Measurements from ENCODE around the gene STK31.
"Not testable (repeated sequence)": the region's sequence is repeated elsewhere in the genome, so short reads cannot be mapped to it uniquely, and the experiment has no call there.

Gene STK31

GRCh38 chr7:23832733-23833132 lies 122.7 kb downstream of the STK31 start:
- not testable (repeated sequence) for H3K4me1 ChIP-seq (ENCODE audit: control insufficient read depth, insufficient read depth, low read depth, low read length); H2AK5ac ChIP-seq (ENCODE audit: low read length, severe bottlenecking); H3K36me3 ChIP-seq (ENCODE audit: control insufficient read depth in 1 of 2, insufficient read depth in 2 of 2, low read depth in 1 of 2, low read length in 2 of 2); H2BK12ac ChIP-seq (ENCODE audit: low read length in 2 of 2); H3K18ac ChIP-seq (ENCODE audit: low read depth in 1 of 2, low read length in 2 of 2); H3K4me2 ChIP-seq (ENCODE audit: low read length, poor library complexity, severe bottlenecking); H2BK120ac ChIP-seq (ENCODE audit: low read depth, low read length); H4K8ac ChIP-seq (ENCODE audit: low read length); H3K4ac ChIP-seq (ENCODE audit: low read depth in 1 of 2, low read length in 2 of 2); H3K23ac ChIP-seq (ENCODE audit: low read length in 2 of 2); H3K79me1 ChIP-seq (replicated peaks; ENCODE audit: low read length, poor library complexity, severe bottlenecking); H3K9ac ChIP-seq (ENCODE audit: low read length); H3K4me3 ChIP-seq (ENCODE audit: insufficient read depth in 1 of 2, low read depth in 1 of 2, low read length in 2 of 2); H4K91ac ChIP-seq (ENCODE audit: low read length); H3K27me3 ChIP-seq (ENCODE audit: control insufficient read depth in 1 of 2, insufficient read depth in 1 of 2, low read length in 2 of 2); H2BK15ac ChIP-seq (ENCODE audit: low read depth, poor library complexity, severe bottlenecking); H2AFZ ChIP-seq (ENCODE audit: low read depth, low read length); H2BK5ac ChIP-seq (ENCODE audit: low read depth, low read length, poor library complexity, severe bottlenecking); H3K27ac ChIP-seq (ENCODE audit: low read length, poor library complexity, severe bottlenecking); H3K14ac ChIP-seq (ENCODE audit: low read length in 2 of 2); DNase-seq
- peaks cover 41% of the 10 kb centered on the region for H3K9me3 ChIP-seq (ENCODE audit: control insufficient read depth, low read length)
- 54% methylated on average over 4 of the region's 4 CpGs for WGBS

- H3K9ac ChIP-seq (ENCODE audit: low read length): no peak overlapping the region
- H3K36me3 ChIP-seq (ENCODE audit: control insufficient read depth in 1 of 2, insufficient read depth in 2 of 2, low read depth in 1 of 2, low read length in 2 of 2): no peaks in the 10 kb centered on the region
- no peaks in the 10 kb centered on the region for H3K4me1 ChIP-seq (ENCODE audit: control insufficient read depth, insufficient read depth, low read depth, low read length)
- H3K9me3 ChIP-seq (ENCODE audit: control insufficient read depth, low read length): peaks cover 43% of the 10 kb centered on the region
- H3K23ac ChIP-seq (ENCODE audit: low read length in 2 of 2): no peak overlapping the region
- H2AFZ ChIP-seq (ENCODE audit: low read depth, low read length): no peak overlapping the region
- no peak overlapping the region for H3K4ac ChIP-seq (ENCODE audit: low read depth in 1 of 2, low read length in 2 of 2)
- H3K79me1 ChIP-seq (replicated peaks; ENCODE audit: low read length, poor library complexity, severe bottlenecking): no peaks in the 10 kb centered on the region
- H3K4me3 ChIP-seq (ENCODE audit: insufficient read depth in 1 of 2, low read depth in 1 of 2, low read length in 2 of 2): no peak overlapping the region
- H3K18ac ChIP-seq (ENCODE audit: low read depth in 1 of 2, low read length in 2 of 2): no peak overlapping the region
- no peak overlapping the region for H2BK15ac ChIP-seq (ENCODE audit: low read depth, poor library complexity, severe bottlenecking)
- no peak overlapping the region for H2BK5ac ChIP-seq (ENCODE audit: low read depth, low read length, poor library complexity, severe bottlenecking)
- H3K27me3 ChIP-seq (ENCODE audit: control insufficient read depth in 1 of 2, insufficient read depth in 1 of 2, low read length in 2 of 2): no peaks in the 10 kb centered on the region
- no peak for DNase-seq
- no peak overlapping the region for H2AK5ac ChIP-seq (ENCODE audit: low read length, severe bottlenecking)
- no peak overlapping the region for H3K4me2 ChIP-seq (ENCODE audit: low read length, poor library complexity, severe bottlenecking)
- no peak overlapping the region for H3K27ac ChIP-seq (ENCODE audit: low read length, poor library complexity, severe bottlenecking)
- H4K91ac ChIP-seq (ENCODE audit: low read length): no peak overlapping the region
- H2BK12ac ChIP-seq (ENCODE audit: low read length in 2 of 2): no peak overlapping the region
- 75% methylated on average over 2 of the region's 3 CpGs for WGBS
- no peak overlapping the region for H3K14ac ChIP-seq (ENCODE audit: low read length in 2 of 2)
- no peak overlapping the region for H2BK120ac ChIP-seq (ENCODE audit: low read depth, low read length)
- no peak overlapping the region for H4K8ac ChIP-seq (ENCODE audit: low read length)
Measured at GRCh38 chr7:23833405-23833804, 123.4 kb downstream of the STK31 start.

GRCh38 chr7:23844837-23845236 lies 134.8 kb downstream of the STK31 start:
- H3K23ac ChIP-seq (ENCODE audit: low read length in 2 of 2): not testable (repeated sequence)

GRCh38 chr7:23852135-23852534 lies 142.1 kb downstream of the STK31 start:
- Histone ChIP-seq H3K23ac (ENCODE audit: low read length in 2 of 2) (no peak overlapping the region), H3K4me1 (ENCODE audit: control insufficient read depth, insufficient read depth, low read depth, low read length) (no peaks in the 10 kb centered on the region), H3K14ac (ENCODE audit: low read length in 2 of 2) (no peak overlapping the region), H3K9me3 (ENCODE audit: control insufficient read depth, low read length) (no peaks in the 10 kb centered on the region), H3K4me2 (ENCODE audit: low read length, poor library complexity, severe bottlenecking) (no peak overlapping the region), H3K4me3 (ENCODE audit: insufficient read depth in 1 of 2, low read depth in 1 of 2, low read length in 2 of 2) (no peak overlapping the region), H2BK12ac (ENCODE audit: low read length in 2 of 2) (no peak overlapping the region), H4K8ac (ENCODE audit: low read length) (no peak overlapping the region), H3K36me3 (ENCODE audit: control insufficient read depth in 1 of 2, insufficient read depth in 2 of 2, low read depth in 1 of 2, low read length in 2 of 2) (no peaks in the 10 kb centered on the region), H2BK120ac (ENCODE audit: low read depth, low read length) (no peak overlapping the region), H3K27ac (ENCODE audit: low read length, poor library complexity, severe bottlenecking) (no peak overlapping the region), H3K9ac (ENCODE audit: low read length) (no peak overlapping the region), H2BK5ac (ENCODE audit: low read depth, low read length, poor library complexity, severe bottlenecking) (no peak overlapping the region), H2AK5ac (ENCODE audit: low read length, severe bottlenecking) (no peak overlapping the region), H3K4ac (ENCODE audit: low read depth in 1 of 2, low read length in 2 of 2) (no peak overlapping the region), H2BK15ac (ENCODE audit: low read depth, poor library complexity, severe bottlenecking) (no peak overlapping the region), H2AFZ (ENCODE audit: low read depth, low read length) (no peak overlapping the region), H3K79me1 (replicated peaks; ENCODE audit: low read length, poor library complexity, severe bottlenecking) (no peaks in the 10 kb centered on the region), H3K18ac (ENCODE audit: low read depth in 1 of 2, low read length in 2 of 2) (no peak overlapping the region), H4K91ac (ENCODE audit: low read length) (no peak overlapping the region), H3K27me3 (ENCODE audit: control insufficient read depth in 1 of 2, insufficient read depth in 1 of 2, low read length in 2 of 2) (peaks cover 0 to 3% of the 10 kb centered on the region in 2 experiments)
- 78% methylated on average over 1 of the region's 1 CpG for WGBS
- no peak for DNase-seq

More at GRCh38 chr7:23844837-23845236, 134.8 kb downstream of the STK31 start:
- H3K4ac ChIP-seq (ENCODE audit: low read depth in 1 of 2, low read length in 2 of 2); H3K4me2 ChIP-seq (ENCODE audit: low read length, poor library complexity, severe bottlenecking); H3K27me3 ChIP-seq (ENCODE audit: control insufficient read depth in 1 of 2, insufficient read depth in 1 of 2, low read length in 2 of 2); H3K36me3 ChIP-seq (ENCODE audit: control insufficient read depth in 1 of 2, insufficient read depth in 2 of 2, low read depth in 1 of 2, low read length in 2 of 2); H2BK120ac ChIP-seq (ENCODE audit: low read depth, low read length); H3K79me1 ChIP-seq (replicated peaks; ENCODE audit: low read length, poor library complexity, severe bottlenecking); H2BK12ac ChIP-seq (ENCODE audit: low read length in 2 of 2); H4K8ac ChIP-seq (ENCODE audit: low read length); DNase-seq; H3K9ac ChIP-seq (ENCODE audit: low read length); H2BK5ac ChIP-seq (ENCODE audit: low read depth, low read length, poor library complexity, severe bottlenecking); H4K91ac ChIP-seq (ENCODE audit: low read length); H2AK5ac ChIP-seq (ENCODE audit: low read length, severe bottlenecking); H3K18ac ChIP-seq (ENCODE audit: low read depth in 1 of 2, low read length in 2 of 2); H3K4me1 ChIP-seq (ENCODE audit: control insufficient read depth, insufficient read depth, low read depth, low read length); H2BK15ac ChIP-seq (ENCODE audit: low read depth, poor library complexity, severe bottlenecking); H3K14ac ChIP-seq (ENCODE audit: low read length in 2 of 2); H3K27ac ChIP-seq (ENCODE audit: low read length, poor library complexity, severe bottlenecking); H2AFZ ChIP-seq (ENCODE audit: low read depth, low read length); H3K4me3 ChIP-seq (ENCODE audit: insufficient read depth in 1 of 2, low read depth in 1 of 2, low read length in 2 of 2): not testable (repeated sequence)
- peaks cover 27% of the 10 kb centered on the region for H3K9me3 ChIP-seq (ENCODE audit: control insufficient read depth, low read length)
- 81% methylated on average over 8 of the region's 8 CpGs for WGBS
